GM12878 (cell line): Measurements from ENCODE around the gene OR8G5. TPM values are rescaled to one million over a fixed set of nuclear protein-coding genes. Genes with fewer than 3 reads are reported as not detected.

Experiments
- ATAC-seq: fragments of 200-7000 bp; cut with Tn5 transposase; 3 replicates; pipeline ENCODE4 v1.9.1; 2020; ENCODE audit warnings: mild to moderate bottlenecking, moderate library complexity
- BruUV-seq: library from RNA; stranded (reverse); fragments of 400-500 nt; replicated peaks from 2 replicates; lab custom pipeline; 2021; lab: Mats Ljungman, UMichigan
- CTCF ChIA-PET: fragments of 300-600 bp; sonication (Branson Sonifier 250); formaldehyde crosslinking; extraction: SDS; loops from one replicate; lab custom pipeline; 2021; ENCODE audit warnings: inconsistent platforms; lab: Yijun Ruan, JAX
- POLR2A ChIA-PET: fragments of 350-600 bp; formaldehyde crosslinking; extraction: SDS; loops from one replicate; lab custom pipeline; 2021; ENCODE audit warnings: inconsistent platforms; lab: Charles Lee
- RAD21 ChIA-PET: fragments of 300-600 bp; sonication (Branson Sonifier 250); formaldehyde crosslinking; loops from one replicate; lab custom pipeline; 2023; ENCODE audit warnings: antibody characterized with exemption; ENCODE audit not compliant: unreplicated experiment; lab: Charles Lee
- SMC1A ChIA-PET: fragments of 300-600 bp; sonication (Branson Sonifier 250); formaldehyde crosslinking; loops from one replicate; lab custom pipeline; 2023; ENCODE audit not compliant: unreplicated experiment, uncharacterized antibody; lab: Charles Lee
- DNase-seq: peaks from one replicate; pipeline ENCODE4 v3.0.0-alpha.2; 2011; ENCODE audit warnings: low read depth, low spot score
- FAIRE-seq: peaks from 3 replicates; lab custom pipeline; 2011; peaks lifted over from hg19 to GRCh38; lab: Jason Lieb, UNC
- H2AFZ ChIP-seq: 2 replicates; pipeline ENCODE4 v1.6.0; 2011; ENCODE audit warnings: low read depth, low read length, control low read depth; ENCODE audit not compliant: control insufficient read depth
- H3K27ac ChIP-seq: 2 replicates; pipeline ENCODE4 v1.5.1; 2011; ENCODE audit warnings: control low read depth; ENCODE audit not compliant: control insufficient read depth, insufficient read depth
- H3K27me3 ChIP-seq, 2 experiments: replicated peaks in 1 of 2; 2 replicates each; pipeline versions ENCODE4 v1.6.0 to v1.6.1; 2011; ENCODE audit warnings: low read length in 1 of 2; ENCODE audit not compliant: control insufficient read depth in 2 of 2, insufficient read depth in 2 of 2
- H3K36me3 ChIP-seq, 2 experiments: 2 replicates each; pipeline ENCODE4 v1.5.1; 2011; ENCODE audit warnings: low read length in 1 of 2; ENCODE audit not compliant: control insufficient read depth in 2 of 2, insufficient read depth in 2 of 2
- H3K4me1 ChIP-seq: 2 replicates; pipeline ENCODE4 v1.6.1; 2011; ENCODE audit warnings: mild to moderate bottlenecking, low read length, moderate library complexity, mixed read lengths; ENCODE audit not compliant: control insufficient read depth, insufficient read depth
- H3K4me2 ChIP-seq: 2 replicates; pipeline ENCODE4 v1.6.0; 2011; ENCODE audit warnings: control low read depth; ENCODE audit not compliant: control insufficient read depth, insufficient read depth
- H3K4me3 ChIP-seq: fragments of 200-600 bp; sonication (generic); 2 replicates; pipeline ENCODE4 v1.5.1; 2016
- H3K79me2 ChIP-seq: 2 replicates; pipeline ENCODE4 v1.6.0; 2011; ENCODE audit warnings: low read length; ENCODE audit not compliant: control insufficient read depth, insufficient read depth
- H3K9ac ChIP-seq: 2 replicates; pipeline ENCODE4 v1.8.0; 2011; ENCODE audit warnings: low read length, control low read depth, mixed read lengths; ENCODE audit not compliant: control insufficient read depth, insufficient read depth
- H3K9me3 ChIP-seq: replicated peaks from 3 replicates; pipeline ENCODE4 v1.5.1; 2011; ENCODE audit warnings: mild to moderate bottlenecking, low read length; ENCODE audit not compliant: control insufficient read depth, insufficient read depth
- H4K20me1 ChIP-seq: 2 replicates; pipeline ENCODE4 v1.6.0; 2011; ENCODE audit not compliant: control insufficient read depth, insufficient read depth
- ATF7 ChIP-seq: fragments of 450-650 bp; IDR thresholded peaks from 2 replicates; pipeline ENCODE4 v1.6.1; 2016; ENCODE audit warnings: low read depth, mild to moderate bottlenecking
- BRCA1 ChIP-seq: IDR thresholded peaks from 2 replicates; pipeline ENCODE4 v1.6.1; 2011; ENCODE audit warnings: low read depth, low read length, improper control_type of control experiment
- MYC ChIP-seq: IDR thresholded peaks from 2 replicates; pipeline ENCODE4 v1.6.1; 2011; ENCODE audit warnings: mild to moderate bottlenecking, low read length, moderate library complexity, inconsistent platforms; ENCODE audit not compliant: insufficient read depth, insufficient replicate concordance, insufficient read length, severe bottlenecking
- POLR2AphosphoS5 ChIP-seq: IDR thresholded peaks from 2 replicates; pipeline ENCODE4 v1.6.1; 2011; ENCODE audit warnings: mild to moderate bottlenecking, low read length, inconsistent platforms
- RFX5 ChIP-seq: IDR thresholded peaks from 2 replicates; pipeline ENCODE4 v1.6.1; 2011; ENCODE audit warnings: low read depth, low read length, improper control_type of control experiment
- RUNX3 ChIP-seq: IDR thresholded peaks from 2 replicates; pipeline ENCODE4 v1.6.1; 2012; ENCODE audit warnings: low read length, inconsistent platforms
- SREBF1 ChIP-seq: IDR thresholded peaks from 2 replicates; pipeline ENCODE4 v1.6.1; 2012; ENCODE audit warnings: mild to moderate bottlenecking, low read length
- WGBS: methylation state at CpG from one replicate; pipeline ENCODE4 v1.1.6; 2016; ENCODE audit warnings: low lambda C conversion rate; ENCODE audit not compliant: insufficient replicate concordance, insufficient coverage; ENCODE audit errors: missing lambda C conversion rate; 5-methylcytosine and 5-hydroxymethylcytosine counted together
- in situ Hi-C: fragments of 300-500 bp; cut with MboI; formaldehyde crosslinking; loops from 9 replicates; pipeline ENCODE4 v1.14.3; 2018; ENCODE audit warnings: mixed read lengths
- intact Hi-C: fragments of 100-400 bp; cut with micrococcal nuclease; formaldehyde crosslinking; loops from one replicate; pipeline ENCODE4 v1.14.2; 2022; ENCODE audit not compliant: unreplicated experiment
- polyA plus RNA-seq, 11 experiments: library from polyadenylated mRNA; depleted of rRNA in 4 of 11; unstranded in 6 of 11; stranded (reverse) in 5 of 11; fragments of >200 nt; fragmentation: Nextera tagmentation in 4 of 11; fragmentation: Illumina TruSeq in 1 of 11; extraction: Ambion mirVana in 4 of 11; extraction: Trizol in 1 of 11; gene quantifications; 1 replicate in 1 of 11; 2 replicates in 10 of 11; pipeline versions ENCODE4 v1.2.1 to v1.2.3, GENCODE V29; 2011 to 2016; ENCODE audit warnings: inconsistent platforms in 2 of 11, missing spikeins in 2 of 11, low read depth in 1 of 11
- total RNA-seq, 4 experiments: library from RNA; depleted of rRNA in 3 of 4; stranded (reverse); fragments of >200 nt in 3 of 4; fragmentation: Illumina TruSeq in 1 of 4; extraction: Trizol in 1 of 4; gene quantifications; 2 replicates each; pipeline versions ENCODE4 v1.2.1 to v1.2.3, GENCODE V29; 2013 to 2021
- TF ChIP-seq, protein P1 (sequence below): fragments of 450-650 bp; conservative IDR thresholded peaks from 2 replicates; pipeline ENCODE4 v1.6.1; 2017; ENCODE audit warnings: mild to moderate bottlenecking, moderate library complexity
- TF ChIP-seq, protein P2 (sequence below): fragments of 450-650 bp; IDR thresholded peaks from 2 replicates; pipeline ENCODE4 v1.6.1; 2014; ENCODE audit warnings: mild to moderate bottlenecking

OR8G5 gene
- total and polyA plus RNA-seq, 10 of the 15 experiments (the other 5 are each of a cell fraction or from before 2014, with no cell fraction given), result not detected

DNA sequence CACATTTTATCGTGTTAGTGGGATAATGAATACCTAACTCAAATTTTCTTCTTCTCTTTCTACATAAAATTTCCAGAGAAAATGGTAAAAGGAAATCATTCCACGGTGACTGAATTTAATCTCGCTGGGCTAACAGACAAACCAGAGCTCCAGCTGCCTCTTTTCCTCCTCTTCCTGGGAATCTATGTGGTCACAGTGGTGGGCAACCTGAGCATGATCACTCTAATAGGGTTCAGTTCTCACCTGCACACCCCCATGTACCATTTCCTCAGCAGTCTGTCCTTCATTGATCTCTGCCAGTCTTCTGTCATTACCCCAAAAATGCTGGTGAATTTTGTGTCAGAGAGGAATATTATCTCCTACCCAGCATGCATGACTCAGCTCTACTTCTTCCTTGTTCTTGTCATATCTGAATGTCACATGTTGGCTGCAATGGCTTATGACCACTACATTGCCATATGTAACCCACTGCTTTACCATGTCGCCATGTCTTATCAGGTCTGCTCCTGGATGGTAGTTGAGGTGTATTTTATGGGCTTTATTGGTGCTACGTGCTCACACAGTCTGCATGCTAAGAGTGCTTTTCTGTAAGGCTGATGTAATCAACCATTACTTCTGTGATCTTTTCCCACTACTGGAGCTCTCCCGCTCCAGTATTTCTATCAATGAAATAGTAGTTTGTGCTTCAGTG lies 48.9 kb upstream of the OR8G5 start:
- H2AFZ ChIP-seq, result no peak overlapping the region
- SMC1A ChIA-PET, result no interaction called here
- CTCF ChIA-PET, result no interaction called here

More for the DNA sequence above, 48.9 kb upstream of the OR8G5 start:
- H3K9ac ChIP-seq, result no peak overlapping the region
- BruUV-seq, result no TSS peak
- no peaks in the 10 kb centered on the region for H4K20me1 ChIP-seq
- no peaks in the 10 kb centered on the region for H3K79me2 ChIP-seq
- DNase-seq (no peak), ATAC-seq (no peak), FAIRE-seq (no peak)
- no peaks in the 10 kb centered on the region for H3K36me3 ChIP-seq
- no peak overlapping the region for H3K4me2 ChIP-seq
- POLR2A ChIA-PET, result no interaction called here
- H3K27me3 ChIP-seq, result no peaks in the 10 kb centered on the region; a peak in 1 of 4 replicates
- H3K27ac ChIP-seq, result no peak overlapping the region
- H3K4me3 ChIP-seq, result no peak overlapping the region
- no peaks in the 10 kb centered on the region for H3K4me1 ChIP-seq
- intact Hi-C loops (no loop called here), in situ Hi-C loops (no loop called here)
- WGBS, result 10% methylated on average over 6 of the region's 6 CpGs
- RAD21 ChIA-PET, result no interaction called here
- H3K9me3 ChIP-seq, result no peaks in the 10 kb centered on the region
- TF ChIP-seq RUNX3 (no peak), BRCA1 (no peak), POLR2AphosphoS5 (no peak), RFX5 (no peak), ATF7 (no peak), SREBF1 (no peak), MYC (no peak)
- TF ChIP-seq, protein P1, sequence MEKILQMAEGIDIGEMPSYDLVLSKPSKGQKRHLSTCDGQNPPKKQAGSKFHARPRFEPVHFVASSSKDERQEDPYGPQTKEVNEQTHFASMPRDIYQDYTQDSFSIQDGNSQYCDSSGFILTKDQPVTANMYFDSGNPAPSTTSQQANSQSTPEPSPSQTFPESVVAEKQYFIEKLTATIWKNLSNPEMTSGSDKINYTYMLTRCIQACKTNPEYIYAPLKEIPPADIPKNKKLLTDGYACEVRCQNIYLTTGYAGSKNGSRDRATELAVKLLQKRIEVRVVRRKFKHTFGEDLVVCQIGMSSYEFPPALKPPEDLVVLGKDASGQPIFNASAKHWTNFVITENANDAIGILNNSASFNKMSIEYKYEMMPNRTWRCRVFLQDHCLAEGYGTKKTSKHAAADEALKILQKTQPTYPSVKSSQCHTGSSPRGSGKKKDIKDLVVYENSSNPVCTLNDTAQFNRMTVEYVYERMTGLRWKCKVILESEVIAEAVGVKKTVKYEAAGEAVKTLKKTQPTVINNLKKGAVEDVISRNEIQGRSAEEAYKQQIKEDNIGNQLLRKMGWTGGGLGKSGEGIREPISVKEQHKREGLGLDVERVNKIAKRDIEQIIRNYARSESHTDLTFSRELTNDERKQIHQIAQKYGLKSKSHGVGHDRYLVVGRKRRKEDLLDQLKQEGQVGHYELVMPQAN, result no peak
- TF ChIP-seq, protein P2, sequence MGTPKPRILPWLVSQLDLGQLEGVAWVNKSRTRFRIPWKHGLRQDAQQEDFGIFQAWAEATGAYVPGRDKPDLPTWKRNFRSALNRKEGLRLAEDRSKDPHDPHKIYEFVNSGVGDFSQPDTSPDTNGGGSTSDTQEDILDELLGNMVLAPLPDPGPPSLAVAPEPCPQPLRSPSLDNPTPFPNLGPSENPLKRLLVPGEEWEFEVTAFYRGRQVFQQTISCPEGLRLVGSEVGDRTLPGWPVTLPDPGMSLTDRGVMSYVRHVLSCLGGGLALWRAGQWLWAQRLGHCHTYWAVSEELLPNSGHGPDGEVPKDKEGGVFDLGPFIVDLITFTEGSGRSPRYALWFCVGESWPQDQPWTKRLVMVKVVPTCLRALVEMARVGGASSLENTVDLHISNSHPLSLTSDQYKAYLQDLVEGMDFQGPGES, result no peak
